T follicular helper cell (primary cell): ENCODE results near the gene TRPV3.
"Not testable (repeated sequence)": the region's sequence is repeated elsewhere in the genome, so short reads cannot be mapped to it uniquely, and the experiment has no call there.

Source experiments
- DNase-seq: peaks from one replicate; pipeline ENCODE4 v3.0.0-alpha.2; 2020; ENCODE audit warnings: low read depth

TRPV3 gene

GRCh38 chr17:3524024-3524423 is 33.6 kb downstream of the TRPV3 start:
- DNase-seq, result no peak

GRCh38 chr17:3519472-3519871 is 38.1 kb downstream of the TRPV3 start:
- not testable (repeated sequence) for DNase-seq

GRCh38 chr17:3514873-3515272 is 42.7 kb downstream of the TRPV3 start:
- DNase-seq, result no peak

- DNase-seq, result not testable (repeated sequence)
These were observed 43.4 kb downstream of the TRPV3 start for GRCh38 chr17:3514167-3514566.

- no peak for DNase-seq
These were observed 44.1 kb downstream of the TRPV3 start for GRCh38 chr17:3513305-3514035.

- no peak for DNase-seq
These were observed 45.0 kb downstream of the TRPV3 start for GRCh38 chr17:3512505-3513171.

GRCh38 chr17:3511852-3512504 is 45.6 kb downstream of the TRPV3 start:
- no peak for DNase-seq

- no peak for DNase-seq
These were observed 47.5 kb downstream of the TRPV3 start for GRCh38 chr17:3510090-3510489.

- DNase-seq, result no peak
These were observed 49.7 kb downstream of the TRPV3 start for GRCh38 chr17:3507869-3508268.

- no peak for DNase-seq
These were observed 50.5 kb downstream of the TRPV3 start for GRCh38 chr17:3507071-3507470.

- DNase-seq, result no peak
These were observed 51.6 kb downstream of the TRPV3 start for GRCh38 chr17:3506054-3506453.

GRCh38 chr17:3505008-3505407 is 52.6 kb downstream of the TRPV3 start:
- DNase-seq, result no peak

- DNase-seq, result no peak
These were observed 54.3 kb downstream of the TRPV3 start for GRCh38 chr17:3503285-3503684.

GRCh38 chr17:3502466-3502865 is 55.1 kb downstream of the TRPV3 start:
- no peak for DNase-seq

- no peak for DNase-seq
These were observed 56.3 kb downstream of the TRPV3 start for GRCh38 chr17:3501344-3501743.

GRCh38 chr17:3497101-3497500 is 60.5 kb downstream of the TRPV3 start:
- DNase-seq, result no peak

- DNase-seq, result no peak
These were observed 72.0 kb downstream of the TRPV3 start for GRCh38 chr17:3485481-3486068.

GRCh38 chr17:3482852-3483251 is 74.8 kb downstream of the TRPV3 start:
- DNase-seq, result no peak

- no peak for DNase-seq
These were observed 77.6 kb downstream of the TRPV3 start for GRCh38 chr17:3479988-3480387.

GRCh38 chr17:3475812-3476610 is 81.6 kb downstream of the TRPV3 start, which contains the start of gene ASPA:
ASPA (plus strand) TSS chr17:3475997; CDS start chr17:3476160, 163 bp downstream.
- no peak for DNase-seq

- no peak for DNase-seq
These were observed 82.3 kb downstream of the TRPV3 start for GRCh38 chr17:3475251-3475685.

GRCh38 chr17:3474212-3474611 is 83.4 kb downstream of the TRPV3 start:
- DNase-seq, result no peak
